ENCODE data around the gene GNAT3. TPM values are rescaled to one million over a fixed set of nuclear protein-coding genes. Genes with fewer than 3 reads are reported as not detected.

GNAT3 gene
- total RNA-seq, 1 experiment from 2014 or later, result not detected

GRCh38 chr7:80450621-80451308 is 61.1 kb downstream of the GNAT3 start:
- Histone ChIP-seq H3K36me3 (ENCODE audit: low read depth) (no peaks in the 10 kb centered on the region), H3K4me3 (no peak overlapping the region), H3K79me2 (ENCODE audit: low read depth) (no peaks in the 10 kb centered on the region), H3F3A (ENCODE audit: insufficient read depth, low read depth) (no peaks in the 10 kb centered on the region), H3K27ac (no peak overlapping the region), H2AFZ (peak overlapping the region; percentile 72), H3K4me2 (no peak overlapping the region), H3K27me3 (ENCODE audit: insufficient read depth, low read depth) (no peaks in the 10 kb centered on the region), H4K20me1 (ENCODE audit: insufficient read depth) (no peaks in the 10 kb centered on the region), H3K9me3 (ENCODE audit: insufficient read depth, low read depth) (0 out of 2 replicates have a peak, but pooled peaks cover 4% of the 10 kb centered on the region), H3K4me1 (replicated peaks; ENCODE audit: insufficient read depth) (no peaks in the 10 kb centered on the region; the same call in 1 of the 2 replicates), H3K9me2 (ENCODE audit: insufficient read depth) (no peaks in the 10 kb centered on the region)
- peak in 1 of 2 experiments; percentile 40 for DNase-seq
- TF ChIP-seq CTCF (conservative IDR thresholded peaks at IDR 0.05) (no peak), EZH2 (IDR thresholded peaks at IDR 0.05; ENCODE audit: low read depth) (no peak)
- ChIA-PET POLR2A (ENCODE audit: unreplicated experiment) (interaction anchor here (0.7 kb wide), 2 partner anchors 107 to 851 kb away, joined by 4 to 5 read pairs; no protein-coding TSS in a partner anchor), CTCF (no interaction called here)
- intact Hi-C loops (cut with micrococcal nuclease; ENCODE audit: unreplicated experiment), result loop anchor here (10.0 kb wide), 2 partner anchors 204 to 316 kb away; partner anchors contain the start of gene GNAI1
- BruUV-seq (replicated peaks), result no TSS peak

DNA sequence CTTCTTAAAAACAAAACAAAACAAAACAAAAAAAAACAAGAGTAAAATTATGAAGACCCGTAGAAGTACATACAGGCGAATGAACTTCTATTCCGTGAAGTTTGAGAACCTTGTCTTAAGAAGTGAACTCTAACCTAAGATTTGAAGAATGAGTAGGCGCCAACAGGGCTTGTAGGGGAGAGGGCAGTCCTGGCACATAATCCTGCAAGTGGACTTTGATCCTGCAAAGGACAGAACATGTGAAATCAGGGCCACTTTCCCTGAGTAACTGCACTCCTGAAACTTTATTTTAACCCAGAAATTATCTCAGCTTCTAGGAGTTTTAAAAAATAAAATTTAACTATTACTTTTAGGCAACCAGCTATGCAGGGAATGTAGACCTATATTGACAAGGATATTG is 62.0 kb downstream of the GNAT3 start:
- H3F3A ChIP-seq (ENCODE audit: insufficient read depth, low read depth), result no peaks in the 10 kb centered on the region
- no peak overlapping the region for H3K4me2 ChIP-seq
- H3K36me3 ChIP-seq (ENCODE audit: low read depth), result no peaks in the 10 kb centered on the region
- CTCF ChIA-PET, result no interaction called here
- H3K27ac ChIP-seq, result no peak overlapping the region
- no peak for TF ChIP-seq EZH2 (IDR thresholded peaks at IDR 0.05; ENCODE audit: low read depth)
- TF ChIP-seq CTCF (conservative IDR thresholded peaks at IDR 0.05), result no peak
- no peaks in the 10 kb centered on the region; the same call in 1 of the 2 replicates for H3K4me1 ChIP-seq (replicated peaks; ENCODE audit: insufficient read depth)
- DNase-seq, result no peak
- no peaks in the 10 kb centered on the region for H4K20me1 ChIP-seq (ENCODE audit: insufficient read depth)
- no peaks in the 10 kb centered on the region for H3K79me2 ChIP-seq (ENCODE audit: low read depth)
- no peaks in the 10 kb centered on the region for H3K27me3 ChIP-seq (ENCODE audit: insufficient read depth, low read depth)
- intact Hi-C loops (cut with micrococcal nuclease; ENCODE audit: unreplicated experiment), result loop anchor here (10.0 kb wide), 2 partner anchors 205 to 315 kb away; partner anchors contain the start of gene GNAI1
- no peak overlapping the region for H2AFZ ChIP-seq
- no TSS peak for BruUV-seq (replicated peaks)
- no peaks in the 10 kb centered on the region for H3K9me2 ChIP-seq (ENCODE audit: insufficient read depth)
- no peak overlapping the region for H3K4me3 ChIP-seq
- POLR2A ChIA-PET (ENCODE audit: unreplicated experiment), result no interaction called here
- 0 out of 2 replicates have a peak, but pooled peaks cover 8% of the 10 kb centered on the region for H3K9me3 ChIP-seq (ENCODE audit: insufficient read depth, low read depth)

DNA sequence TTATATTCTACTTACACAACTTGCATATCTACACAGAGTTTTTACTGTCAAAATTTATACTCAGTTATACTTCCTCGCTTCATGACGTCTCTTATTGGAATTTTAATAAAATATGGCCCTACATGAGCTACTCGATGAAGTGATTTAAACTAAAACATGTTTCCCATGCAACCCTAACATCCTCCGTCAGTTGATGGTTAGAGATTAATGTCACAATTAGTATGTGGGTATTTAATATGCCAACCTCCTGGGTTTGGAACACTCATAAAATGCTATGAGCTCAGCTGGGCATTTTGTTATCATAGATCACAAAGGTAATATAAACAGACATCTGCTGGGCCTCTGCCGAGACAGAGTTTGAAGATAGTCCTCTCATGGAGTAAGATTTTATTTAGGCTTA is 66.5 kb downstream of the GNAT3 start:
- H3K4me3 ChIP-seq, result no peak overlapping the region
- no peaks in the 10 kb centered on the region for H3K27me3 ChIP-seq (ENCODE audit: insufficient read depth, low read depth)
- no peaks in the 10 kb centered on the region for H3F3A ChIP-seq (ENCODE audit: insufficient read depth, low read depth)
- H2AFZ ChIP-seq, result no peak overlapping the region
- no TSS peak for BruUV-seq (replicated peaks)
- intact Hi-C loops (cut with micrococcal nuclease; ENCODE audit: unreplicated experiment), result no loop called here
- H3K4me1 ChIP-seq (replicated peaks; ENCODE audit: insufficient read depth), result no peaks in the 10 kb centered on the region; the same call in 1 of the 2 replicates
- no peaks in the 10 kb centered on the region for H3K36me3 ChIP-seq (ENCODE audit: low read depth)
- no peak for TF ChIP-seq CTCF (conservative IDR thresholded peaks at IDR 0.05)
- no peak for TF ChIP-seq EZH2 (IDR thresholded peaks at IDR 0.05; ENCODE audit: low read depth)
- 0 out of 2 replicates have a peak, but pooled peaks cover 7% of the 10 kb centered on the region for H3K9me3 ChIP-seq (ENCODE audit: insufficient read depth, low read depth)
- ChIA-PET POLR2A (ENCODE audit: unreplicated experiment) (no interaction called here), CTCF (no interaction called here)
- H3K27ac ChIP-seq, result no peak overlapping the region
- H3K79me2 ChIP-seq (ENCODE audit: low read depth), result no peaks in the 10 kb centered on the region
- H4K20me1 ChIP-seq (ENCODE audit: insufficient read depth), result no peaks in the 10 kb centered on the region
- H3K9me2 ChIP-seq (ENCODE audit: insufficient read depth), result no peaks in the 10 kb centered on the region
- no peak overlapping the region for H3K4me2 ChIP-seq
- no peak for DNase-seq
